K562 (cell line): ENCODE results near the gene RING1. TPM values are rescaled to one million over a fixed set of nuclear protein-coding genes. Genes with fewer than 3 reads are reported as not detected.

ENCODE experiments used
- CHD4 ChIP-seq: fragments of 200-600 bp; sonication (generic); IDR thresholded peaks from 3 replicates; pipeline ENCODE4 v1.6.1; 2012; ENCODE audit warnings: low read depth, mild to moderate bottlenecking, mixed read lengths, low read length, inconsistent platforms; ENCODE audit not compliant: insufficient read depth, insufficient replicate concordance, poor library complexity, severe bottlenecking
- CREB5 ChIP-seq: fragments of 250-450 bp; sonication (Bioruptor Pico); IDR thresholded peaks from 2 replicates; pipeline ENCODE4 v1.5.0; 2020; ENCODE audit warnings: mild to moderate bottlenecking
- DEAF1 ChIP-seq: fragments of 450-650 bp; formaldehyde crosslinking; IDR thresholded peaks from 2 replicates; pipeline ENCODE4 v1.4.0; 2020; ENCODE audit warnings: mild to moderate bottlenecking, moderate library complexity
- FOXA3 ChIP-seq, 2 experiments: fragments of 450-650 bp in 1 of 2; sonication (generic) in 1 of 2; formaldehyde crosslinking; IDR thresholded peaks in 1 of 2; conservative IDR thresholded peaks in 1 of 2; 2 replicates each; pipeline versions ENCODE4 v1.4.0 to v1.8.0; 2020 to 2022; ENCODE audit warnings: mild to moderate bottlenecking in 2 of 2, missing genetic modification reagents in 1 of 2
- KLF1 ChIP-seq: fragments of 450-650 bp; IDR thresholded peaks from 2 replicates; pipeline ENCODE4 v1.6.1; 2016; ENCODE audit warnings: missing genetic modification characterization, missing compliant biosample characterization
- TAF15 ChIP-seq: fragments of 200-400 bp; formaldehyde crosslinking; IDR thresholded peaks from 2 replicates; pipeline ENCODE4 v1.6.1; 2017; ENCODE audit warnings: mild to moderate bottlenecking, low read depth, low read length, moderate library complexity
- ZBED1 ChIP-seq: IDR thresholded peaks from 2 replicates; pipeline ENCODE4 v1.6.1; 2014
- ZNF324 ChIP-seq: fragments of 250-450 bp; sonication (Bioruptor Pico); IDR thresholded peaks from 2 replicates; pipeline ENCODE4 v1.4.0; 2020; ENCODE audit warnings: mild to moderate bottlenecking
- polyA plus RNA-seq, 8 experiments: library from polyadenylated mRNA; depleted of rRNA in 4 of 8; stranded (reverse) in 5 of 8; unstranded in 3 of 8; fragments of >200 nt; fragmentation: Nextera tagmentation in 2 of 8; fragmentation: Illumina TruSeq in 1 of 8; extraction: Ambion mirVana in 2 of 8; extraction: Trizol in 1 of 8; gene quantifications; 2 replicates each; pipeline versions ENCODE4 v1.2.1 to v1.2.3, GENCODE V29; 2011 to 2014; ENCODE audit warnings: inconsistent platforms in 1 of 8, missing spikeins in 1 of 8
- total RNA-seq, 7 experiments: library from RNA; depleted of rRNA in 6 of 7; stranded (reverse); fragments of >200 nt in 6 of 7; fragmentation: Illumina TruSeq in 2 of 7; extraction: Trizol in 2 of 7; gene quantifications; 2 replicates each; pipeline versions ENCODE4 v1.2.1 to v1.2.3, GENCODE V29; 2011 to 2021; ENCODE audit warnings: low replicate concordance in 1 of 7
- TF ChIP-seq, protein P1 (sequence below), 2 experiments: fragments of 450-650 bp; formaldehyde crosslinking in 1 of 2; IDR thresholded peaks; 2 replicates each; pipeline versions ENCODE4 v1.4.0 to v1.6.1; 2014 to 2020; ENCODE audit warnings: mild to moderate bottlenecking in 2 of 2, borderline replicate concordance in 1 of 2, low read depth in 1 of 2
- TF ChIP-seq, protein P2 (sequence below): fragments of 450-650 bp; IDR thresholded peaks from 2 replicates; pipeline ENCODE4 v1.6.1; 2016; ENCODE audit warnings: borderline replicate concordance

The RING1 gene
- total and polyA plus RNA-seq, 9 of the 15 experiments (the other 6 are each of a cell fraction or from before 2014, with no cell fraction given) = 4.2 to 59.1 (median 36.9) TPM

- TF ChIP-seq, protein P1, sequence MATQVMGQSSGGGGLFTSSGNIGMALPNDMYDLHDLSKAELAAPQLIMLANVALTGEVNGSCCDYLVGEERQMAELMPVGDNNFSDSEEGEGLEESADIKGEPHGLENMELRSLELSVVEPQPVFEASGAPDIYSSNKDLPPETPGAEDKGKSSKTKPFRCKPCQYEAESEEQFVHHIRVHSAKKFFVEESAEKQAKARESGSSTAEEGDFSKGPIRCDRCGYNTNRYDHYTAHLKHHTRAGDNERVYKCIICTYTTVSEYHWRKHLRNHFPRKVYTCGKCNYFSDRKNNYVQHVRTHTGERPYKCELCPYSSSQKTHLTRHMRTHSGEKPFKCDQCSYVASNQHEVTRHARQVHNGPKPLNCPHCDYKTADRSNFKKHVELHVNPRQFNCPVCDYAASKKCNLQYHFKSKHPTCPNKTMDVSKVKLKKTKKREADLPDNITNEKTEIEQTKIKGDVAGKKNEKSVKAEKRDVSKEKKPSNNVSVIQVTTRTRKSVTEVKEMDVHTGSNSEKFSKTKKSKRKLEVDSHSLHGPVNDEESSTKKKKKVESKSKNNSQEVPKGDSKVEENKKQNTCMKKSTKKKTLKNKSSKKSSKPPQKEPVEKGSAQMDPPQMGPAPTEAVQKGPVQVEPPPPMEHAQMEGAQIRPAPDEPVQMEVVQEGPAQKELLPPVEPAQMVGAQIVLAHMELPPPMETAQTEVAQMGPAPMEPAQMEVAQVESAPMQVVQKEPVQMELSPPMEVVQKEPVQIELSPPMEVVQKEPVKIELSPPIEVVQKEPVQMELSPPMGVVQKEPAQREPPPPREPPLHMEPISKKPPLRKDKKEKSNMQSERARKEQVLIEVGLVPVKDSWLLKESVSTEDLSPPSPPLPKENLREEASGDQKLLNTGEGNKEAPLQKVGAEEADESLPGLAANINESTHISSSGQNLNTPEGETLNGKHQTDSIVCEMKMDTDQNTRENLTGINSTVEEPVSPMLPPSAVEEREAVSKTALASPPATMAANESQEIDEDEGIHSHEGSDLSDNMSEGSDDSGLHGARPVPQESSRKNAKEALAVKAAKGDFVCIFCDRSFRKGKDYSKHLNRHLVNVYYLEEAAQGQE (IDR thresholded peaks at IDR 0.05; ENCODE audit: borderline replicate concordance) = peak; percentile 66; the same call in 1 of the 2 replicates
- TF ChIP-seq, protein P1 (CRISPR knock-in tag; IDR thresholded peaks at IDR 0.05; ENCODE audit: low read depth) = no peak
- no peak for TF ChIP-seq ZBED1
- no peak for TF ChIP-seq TAF15
- no peak for TF ChIP-seq CHD4
- no peak for TF ChIP-seq FOXA3 (CRISPR knock-in tag; conservative IDR thresholded peaks at IDR 0.05 in 1 of 2, IDR thresholded peaks at IDR 0.05 in 1 of 2)
- peak; percentile 47; the same call in 1 of the 2 replicates for TF ChIP-seq DEAF1 (CRISPR knock-in tag)
- no peak for TF ChIP-seq ZNF324
- TF ChIP-seq CREB5 (CRISPR knock-in tag) = no peak
- TF ChIP-seq, protein P2, sequence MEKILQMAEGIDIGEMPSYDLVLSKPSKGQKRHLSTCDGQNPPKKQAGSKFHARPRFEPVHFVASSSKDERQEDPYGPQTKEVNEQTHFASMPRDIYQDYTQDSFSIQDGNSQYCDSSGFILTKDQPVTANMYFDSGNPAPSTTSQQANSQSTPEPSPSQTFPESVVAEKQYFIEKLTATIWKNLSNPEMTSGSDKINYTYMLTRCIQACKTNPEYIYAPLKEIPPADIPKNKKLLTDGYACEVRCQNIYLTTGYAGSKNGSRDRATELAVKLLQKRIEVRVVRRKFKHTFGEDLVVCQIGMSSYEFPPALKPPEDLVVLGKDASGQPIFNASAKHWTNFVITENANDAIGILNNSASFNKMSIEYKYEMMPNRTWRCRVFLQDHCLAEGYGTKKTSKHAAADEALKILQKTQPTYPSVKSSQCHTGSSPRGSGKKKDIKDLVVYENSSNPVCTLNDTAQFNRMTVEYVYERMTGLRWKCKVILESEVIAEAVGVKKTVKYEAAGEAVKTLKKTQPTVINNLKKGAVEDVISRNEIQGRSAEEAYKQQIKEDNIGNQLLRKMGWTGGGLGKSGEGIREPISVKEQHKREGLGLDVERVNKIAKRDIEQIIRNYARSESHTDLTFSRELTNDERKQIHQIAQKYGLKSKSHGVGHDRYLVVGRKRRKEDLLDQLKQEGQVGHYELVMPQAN = no peak
- no peak for TF ChIP-seq KLF1 (tag)
These were observed 46.7 kb upstream of the RING1 start (continued) for GRCh38 chr6:33161354-33162331.
